Endothelial cell of umbilical vein (primary cell): ENCODE results near the gene AFAP1L2.

Experiments
- FOS ChIP-seq: IDR thresholded peaks from 2 replicates; pipeline ENCODE4 v1.6.1; 2011; ENCODE audit warnings: mild to moderate bottlenecking, low read length, moderate library complexity, borderline replicate concordance; ENCODE audit not compliant: insufficient read depth
- POLR2A ChIP-seq: IDR thresholded peaks from 2 replicates; pipeline ENCODE4 v1.6.1; 2012; ENCODE audit warnings: low read depth, mild to moderate bottlenecking, control low read depth, low read length
- POLR2AphosphoS5 ChIP-seq: IDR thresholded peaks from 2 replicates; pipeline ENCODE4 v1.6.1; 2012; ENCODE audit warnings: low read depth, mild to moderate bottlenecking, control low read depth, low read length, moderate library complexity; ENCODE audit not compliant: insufficient read depth
- TF ChIP-seq, protein P1 (sequence below), 2 donors: IDR thresholded peaks; 1 replicate in 1 of 2; 2 replicates in 1 of 2; pipeline ENCODE4 v1.5.1; 2011; ENCODE audit warnings: low read length in 2 of 2, mild to moderate bottlenecking in 2 of 2, moderate library complexity in 2 of 2, control low read depth in 1 of 2, inconsistent platforms in 1 of 2, low read depth in 1 of 2; ENCODE audit not compliant: insufficient read depth in 1 of 2; ENCODE audit errors: extremely low read depth in 1 of 2

DNA sequence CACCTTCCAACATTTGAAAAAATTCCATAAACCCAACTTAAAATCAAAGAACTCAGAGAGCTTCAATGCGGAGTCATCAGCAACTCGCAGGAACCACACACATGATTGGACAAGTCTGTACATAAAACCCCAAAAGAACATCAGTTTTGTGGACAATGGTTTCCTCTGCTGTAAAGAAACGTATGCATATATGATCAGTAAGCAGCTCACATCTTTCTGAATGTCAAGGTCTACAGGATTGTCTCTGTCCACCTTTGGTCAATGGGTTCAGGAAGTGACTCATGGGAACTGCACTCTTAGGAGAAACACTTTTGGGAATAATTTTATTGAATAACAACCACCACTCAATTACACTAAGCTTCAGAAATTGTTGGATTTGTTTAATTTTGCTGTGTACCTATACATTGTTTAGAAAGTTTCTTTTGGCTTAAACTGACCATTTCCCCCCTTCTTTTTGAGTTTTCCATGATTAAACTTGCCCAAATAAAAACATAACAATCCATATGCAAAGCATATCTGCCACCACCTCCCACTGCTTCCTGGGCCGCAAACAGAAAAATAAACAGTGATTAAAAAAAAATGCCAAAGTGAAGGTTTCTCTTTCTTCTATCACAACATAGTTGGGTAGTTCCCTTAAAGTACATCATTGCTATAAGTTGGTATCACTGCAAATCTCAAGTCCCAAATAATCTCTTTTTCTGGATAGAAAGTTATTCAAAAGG lies 27.3 kb upstream of the AFAP1L2 start:
- TF ChIP-seq POLR2AphosphoS5 (no peak), POLR2A (no peak), FOS (no peak)
- TF ChIP-seq, protein P1, sequence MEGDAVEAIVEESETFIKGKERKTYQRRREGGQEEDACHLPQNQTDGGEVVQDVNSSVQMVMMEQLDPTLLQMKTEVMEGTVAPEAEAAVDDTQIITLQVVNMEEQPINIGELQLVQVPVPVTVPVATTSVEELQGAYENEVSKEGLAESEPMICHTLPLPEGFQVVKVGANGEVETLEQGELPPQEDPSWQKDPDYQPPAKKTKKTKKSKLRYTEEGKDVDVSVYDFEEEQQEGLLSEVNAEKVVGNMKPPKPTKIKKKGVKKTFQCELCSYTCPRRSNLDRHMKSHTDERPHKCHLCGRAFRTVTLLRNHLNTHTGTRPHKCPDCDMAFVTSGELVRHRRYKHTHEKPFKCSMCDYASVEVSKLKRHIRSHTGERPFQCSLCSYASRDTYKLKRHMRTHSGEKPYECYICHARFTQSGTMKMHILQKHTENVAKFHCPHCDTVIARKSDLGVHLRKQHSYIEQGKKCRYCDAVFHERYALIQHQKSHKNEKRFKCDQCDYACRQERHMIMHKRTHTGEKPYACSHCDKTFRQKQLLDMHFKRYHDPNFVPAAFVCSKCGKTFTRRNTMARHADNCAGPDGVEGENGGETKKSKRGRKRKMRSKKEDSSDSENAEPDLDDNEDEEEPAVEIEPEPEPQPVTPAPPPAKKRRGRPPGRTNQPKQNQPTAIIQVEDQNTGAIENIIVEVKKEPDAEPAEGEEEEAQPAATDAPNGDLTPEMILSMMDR (IDR thresholded peaks at IDR 0.05; ENCODE audit: extremely low read depth in 1 of 2, insufficient read depth in 1 of 2, low read depth in 1 of 2, low read length in 2 of 2): no peak
